Measurements from ENCODE around the gene PCARE. TPM values are rescaled to one million over a fixed set of nuclear protein-coding genes. Genes with fewer than 3 reads are reported as not detected.

PCARE gene
- total RNA-seq, 1 donor from 2014 or later = not detected

GRCh38 chr2:29079887-29080286 lies 5.6 kb upstream of the PCARE start:
- no peak overlapping the region for H3K27ac Mint-ChIP-seq
- no peak overlapping the region for H3K4me3 Mint-ChIP-seq
- H3K36me3 Mint-ChIP-seq (ENCODE audit: low read depth) = no peaks in the 10 kb centered on the region
- no peaks in the 10 kb centered on the region for H3K4me1 Mint-ChIP-seq
- H3K9me3 Mint-ChIP-seq = no peaks in the 10 kb centered on the region
- DNase-seq = no peak
- intact Hi-C loops (cut with micrococcal nuclease) = no loop called here
- no peaks in the 10 kb centered on the region for H3K27me3 Mint-ChIP-seq

GRCh38 chr2:29075894-29076705 lies 1.8 kb upstream of the PCARE start:
- intact Hi-C loops (cut with micrococcal nuclease) = no loop called here
- no peak overlapping the region for H3K4me3 Mint-ChIP-seq
- H3K27ac Mint-ChIP-seq = no peak overlapping the region
- H3K9me3 Mint-ChIP-seq = no peaks in the 10 kb centered on the region
- no peaks in the 10 kb centered on the region for H3K36me3 Mint-ChIP-seq (ENCODE audit: low read depth)
- no peaks in the 10 kb centered on the region for H3K4me1 Mint-ChIP-seq
- no peak for DNase-seq
- no peaks in the 10 kb centered on the region for H3K27me3 Mint-ChIP-seq

- Mint-ChIP-seq H3K4me3 (no peak overlapping the region), H3K4me1 (no peaks in the 10 kb centered on the region)
Observed at GRCh38 chr2:29073933-29074332, 390 bp downstream of the PCARE start.

GRCh38 chr2:29072971-29073725 lies 1.2 kb downstream of the PCARE start:
- H3K9me3 Mint-ChIP-seq = no peaks in the 10 kb centered on the region
- no peak for DNase-seq
- H3K27ac Mint-ChIP-seq = no peak overlapping the region
- H3K4me3 Mint-ChIP-seq = no peak overlapping the region
- no peaks in the 10 kb centered on the region for H3K4me1 Mint-ChIP-seq
- no peaks in the 10 kb centered on the region for H3K27me3 Mint-ChIP-seq
- intact Hi-C loops (cut with micrococcal nuclease) = no loop called here
- no peaks in the 10 kb centered on the region for H3K36me3 Mint-ChIP-seq (ENCODE audit: low read depth)

More at GRCh38 chr2:29073933-29074332, 390 bp downstream of the PCARE start:
- Mint-ChIP-seq H3K27me3 (no peaks in the 10 kb centered on the region), H3K27ac (no peak overlapping the region), H3K9me3 (no peaks in the 10 kb centered on the region), H3K36me3 (ENCODE audit: low read depth) (no peaks in the 10 kb centered on the region)
- DNase-seq = no peak
- intact Hi-C loops (cut with micrococcal nuclease) = no loop called here

GRCh38 chr2:29072251-29072650 lies 2.1 kb downstream of the PCARE start:
- Mint-ChIP-seq H3K27ac (no peak overlapping the region), H3K36me3 (ENCODE audit: low read depth) (no peaks in the 10 kb centered on the region), H3K27me3 (no peaks in the 10 kb centered on the region), H3K4me1 (no peaks in the 10 kb centered on the region), H3K4me3 (no peak overlapping the region), H3K9me3 (no peaks in the 10 kb centered on the region)
- intact Hi-C loops (cut with micrococcal nuclease) = no loop called here
- DNase-seq = no peak

- Mint-ChIP-seq H3K4me1 (peaks cover 3% of the 10 kb centered on the region), H3K27me3 (no peaks in the 10 kb centered on the region), H3K36me3 (ENCODE audit: low read depth) (no peaks in the 10 kb centered on the region), H3K27ac (no peak overlapping the region), H3K9me3 (no peaks in the 10 kb centered on the region), H3K4me3 (no peak overlapping the region)
- intact Hi-C loops (cut with micrococcal nuclease) = no loop called here
- DNase-seq = no peak
Observed at GRCh38 chr2:29071032-29071975, 3.0 kb downstream of the PCARE start.

GRCh38 chr2:29070526-29070925 lies 3.8 kb downstream of the PCARE start:
- Mint-ChIP-seq H3K9me3 (no peaks in the 10 kb centered on the region), H3K36me3 (ENCODE audit: low read depth) (no peaks in the 10 kb centered on the region), H3K27me3 (no peaks in the 10 kb centered on the region), H3K4me3 (no peak overlapping the region), H3K4me1 (peaks cover 3% of the 10 kb centered on the region), H3K27ac (no peak overlapping the region)
- intact Hi-C loops (cut with micrococcal nuclease) = no loop called here
- DNase-seq = no peak

DNA sequence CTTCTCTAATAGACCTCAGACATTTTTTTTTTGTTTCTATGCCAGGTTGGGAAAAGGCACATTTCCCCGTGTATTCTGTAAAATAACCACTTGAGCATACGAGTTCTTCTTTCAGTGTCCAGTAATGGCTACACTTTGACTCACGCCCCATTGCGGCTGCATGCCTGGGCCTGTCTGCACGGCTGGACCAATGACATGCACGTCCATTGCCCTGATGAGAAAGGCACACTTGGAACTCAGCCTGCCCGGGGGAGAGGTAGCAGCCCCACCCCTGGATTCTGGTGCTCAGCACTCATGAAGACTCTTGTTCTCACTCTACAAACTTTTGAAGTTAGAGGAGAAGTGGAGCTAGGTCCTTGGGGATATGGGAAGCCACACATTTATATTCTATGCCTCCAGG lies 5.8 kb downstream of the PCARE start:
- intact Hi-C loops (cut with micrococcal nuclease) = no loop called here
- Mint-ChIP-seq H3K36me3 (ENCODE audit: low read depth) (no peaks in the 10 kb centered on the region), H3K27ac (no peak overlapping the region), H3K4me3 (no peak overlapping the region), H3K27me3 (no peaks in the 10 kb centered on the region), H3K9me3 (no peaks in the 10 kb centered on the region), H3K4me1 (peaks cover 3% of the 10 kb centered on the region)
- no peak for DNase-seq

GRCh38 chr2:29066997-29067605 lies 7.2 kb downstream of the PCARE start:
- Mint-ChIP-seq H3K4me3 (no peak overlapping the region), H3K27me3 (no peaks in the 10 kb centered on the region), H3K4me1 (peaks cover 3% of the 10 kb centered on the region), H3K9me3 (no peaks in the 10 kb centered on the region), H3K36me3 (ENCODE audit: low read depth) (no peaks in the 10 kb centered on the region), H3K27ac (no peak overlapping the region)
- DNase-seq = no peak
- intact Hi-C loops (cut with micrococcal nuclease) = no loop called here

- no peaks in the 10 kb centered on the region for H3K36me3 Mint-ChIP-seq (ENCODE audit: low read depth)
- no peaks in the 10 kb centered on the region for H3K9me3 Mint-ChIP-seq
- intact Hi-C loops (cut with micrococcal nuclease) = no loop called here
- no peaks in the 10 kb centered on the region for H3K27me3 Mint-ChIP-seq
- no peak for DNase-seq
- no peak overlapping the region for H3K27ac Mint-ChIP-seq
- no peak overlapping the region for H3K4me3 Mint-ChIP-seq
- peaks cover 3% of the 10 kb centered on the region for H3K4me1 Mint-ChIP-seq
Observed at GRCh38 chr2:29066271-29066860, 8.0 kb downstream of the PCARE start.

- H3K27ac Mint-ChIP-seq = no peak overlapping the region
- intact Hi-C loops (cut with micrococcal nuclease) = no loop called here
- no peaks in the 10 kb centered on the region for H3K9me3 Mint-ChIP-seq
- peaks cover 3% of the 10 kb centered on the region for H3K4me1 Mint-ChIP-seq
- H3K36me3 Mint-ChIP-seq (ENCODE audit: low read depth) = no peaks in the 10 kb centered on the region
- DNase-seq = no peak
- no peaks in the 10 kb centered on the region for H3K27me3 Mint-ChIP-seq
- no peak overlapping the region for H3K4me3 Mint-ChIP-seq
Observed at GRCh38 chr2:29065068-29065811, 9.1 kb downstream of the PCARE start.

GRCh38 chr2:29064746-29065067 lies 9.6 kb downstream of the PCARE start:
- DNase-seq = no peak
- H3K27ac Mint-ChIP-seq = no peak overlapping the region
- intact Hi-C loops (cut with micrococcal nuclease) = no loop called here
- no peaks in the 10 kb centered on the region for H3K9me3 Mint-ChIP-seq
- no peak overlapping the region for H3K4me3 Mint-ChIP-seq
- peaks cover 5% of the 10 kb centered on the region for H3K4me1 Mint-ChIP-seq
- no peaks in the 10 kb centered on the region for H3K36me3 Mint-ChIP-seq (ENCODE audit: low read depth)
- H3K27me3 Mint-ChIP-seq = no peaks in the 10 kb centered on the region

- no peak for DNase-seq
- Mint-ChIP-seq H3K9me3 (no peaks in the 10 kb centered on the region), H3K27ac (no peak overlapping the region), H3K4me3 (no peak overlapping the region), H3K27me3 (no peaks in the 10 kb centered on the region), H3K36me3 (ENCODE audit: low read depth) (no peaks in the 10 kb centered on the region), H3K4me1 (peaks cover 8% of the 10 kb centered on the region)
- intact Hi-C loops (cut with micrococcal nuclease) = no loop called here
Observed at GRCh38 chr2:29064346-29064715, 10.0 kb downstream of the PCARE start.

Data from activated CD4-positive, alpha-beta T cell treated with anti-CD3 and anti-CD28 coated beads, Interleukin-2, amount 10 ng/mL, durations not matched to agents 24 days and 14 days (primary cell).